ENCODE results near the gene LSR.
A peak's percentile ranks its signal among the peaks of the same experiment; 100 is the strongest.

- TF ChIP-seq CTCF (IDR thresholded peaks at IDR 0.05 in 4 of 5, conservative IDR thresholded peaks at IDR 0.05 in 1 of 5) (no peak), POLR2A (IDR thresholded peaks at IDR 0.05) (peak in 1 of 2 donors; percentile 42)
These were observed 34.9 kb upstream of the LSR start for GRCh38 chr19:35213663-35214632.
